DOHH2 (cell line): ENCODE results near the gene UQCRFS1.

Experiments used
- EZH2phosphoT487 ChIP-seq: fragments of 200-600 bp; sonication (generic); IDR thresholded peaks from 2 replicates; pipeline ENCODE4 v1.6.1; 2017; ENCODE audit warnings: borderline replicate concordance, mild to moderate bottlenecking, antibody characterized with exemption, low read length, moderate library complexity, mixed read lengths
- TF ChIP-seq, protein P1 (sequence below): fragments of 200-600 bp; sonication (generic); IDR thresholded peaks from one replicate; pipeline ENCODE4 v1.5.1; 2014; ENCODE audit warnings: antibody characterized with exemption, mild to moderate bottlenecking, low read depth, low read length; ENCODE audit not compliant: poor library complexity, severe bottlenecking

DNA sequence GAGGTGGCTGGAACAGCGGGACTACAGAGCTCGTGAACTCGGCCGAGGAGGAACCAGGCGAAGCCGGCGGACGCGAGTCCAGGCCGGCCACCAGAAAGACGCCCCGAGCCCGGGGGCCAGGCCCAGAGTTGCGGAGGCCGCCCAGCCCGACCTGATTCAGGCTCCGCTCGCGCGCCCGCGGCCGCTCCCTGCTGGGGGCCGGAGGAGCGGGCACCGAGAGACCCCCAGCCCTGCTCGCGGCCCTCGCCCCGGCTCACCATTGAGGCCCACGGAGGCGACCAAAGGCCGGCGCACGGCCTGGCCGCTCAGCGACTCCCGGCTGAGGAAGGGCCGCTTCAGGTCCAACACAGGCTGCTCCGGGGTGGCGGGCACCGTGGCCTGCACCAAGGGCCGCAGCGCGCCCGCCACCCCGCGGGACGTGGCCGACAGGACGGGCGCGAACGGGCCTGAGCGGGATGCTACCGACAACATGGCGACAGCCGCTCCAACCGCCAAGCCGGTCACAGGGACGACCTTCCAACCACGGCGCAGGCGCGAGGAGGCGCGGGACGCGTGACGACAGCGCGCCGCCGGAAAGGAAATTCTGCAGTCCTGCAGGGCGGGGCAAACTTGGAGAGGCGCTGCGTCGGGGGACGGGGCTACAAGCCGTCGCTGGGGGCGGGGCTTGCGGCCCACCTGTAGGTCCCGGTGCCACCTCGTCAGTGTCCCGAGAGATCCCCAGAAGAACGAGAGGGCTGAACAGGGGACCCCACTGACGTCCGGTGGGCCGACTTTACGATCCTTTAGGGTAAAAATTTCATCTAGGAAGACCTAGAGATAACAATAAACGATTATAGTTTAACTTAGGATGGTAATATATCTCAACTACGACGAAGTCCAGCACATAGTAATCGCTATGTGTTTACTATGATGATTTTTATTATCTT, at the start of gene UQCRFS1:
- TF ChIP-seq, protein P1, sequence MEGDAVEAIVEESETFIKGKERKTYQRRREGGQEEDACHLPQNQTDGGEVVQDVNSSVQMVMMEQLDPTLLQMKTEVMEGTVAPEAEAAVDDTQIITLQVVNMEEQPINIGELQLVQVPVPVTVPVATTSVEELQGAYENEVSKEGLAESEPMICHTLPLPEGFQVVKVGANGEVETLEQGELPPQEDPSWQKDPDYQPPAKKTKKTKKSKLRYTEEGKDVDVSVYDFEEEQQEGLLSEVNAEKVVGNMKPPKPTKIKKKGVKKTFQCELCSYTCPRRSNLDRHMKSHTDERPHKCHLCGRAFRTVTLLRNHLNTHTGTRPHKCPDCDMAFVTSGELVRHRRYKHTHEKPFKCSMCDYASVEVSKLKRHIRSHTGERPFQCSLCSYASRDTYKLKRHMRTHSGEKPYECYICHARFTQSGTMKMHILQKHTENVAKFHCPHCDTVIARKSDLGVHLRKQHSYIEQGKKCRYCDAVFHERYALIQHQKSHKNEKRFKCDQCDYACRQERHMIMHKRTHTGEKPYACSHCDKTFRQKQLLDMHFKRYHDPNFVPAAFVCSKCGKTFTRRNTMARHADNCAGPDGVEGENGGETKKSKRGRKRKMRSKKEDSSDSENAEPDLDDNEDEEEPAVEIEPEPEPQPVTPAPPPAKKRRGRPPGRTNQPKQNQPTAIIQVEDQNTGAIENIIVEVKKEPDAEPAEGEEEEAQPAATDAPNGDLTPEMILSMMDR, result no peak
- no peak for TF ChIP-seq EZH2phosphoT487
